H1 (cell line): Measurements from ENCODE around the gene GAPDH. TPM values are rescaled to one million over a fixed set of nuclear protein-coding genes. Genes with fewer than 3 reads are reported as not detected.

Source experiments
- CTCF ChIA-PET: fragments of 300-600 bp; sonication (Branson Sonifier 250); formaldehyde crosslinking; loops from one replicate; lab custom pipeline; 2021; ENCODE audit not compliant: partially characterized antibody; lab: Charles Lee
- POLR2A ChIA-PET: fragments of 300-600 bp; sonication (Branson Sonifier 250); formaldehyde crosslinking; loops from one replicate; lab custom pipeline; 2021; ENCODE audit warnings: inconsistent platforms; ENCODE audit not compliant: partially characterized antibody; lab: Charles Lee
- DNase-seq, 2 experiments: peaks; one replicate each; pipeline versions ENCODE4 v3.0.0 to v3.0.0-alpha.2; 2010 to 2022; ENCODE audit warnings: low spot score in 2 of 2, low read depth in 1 of 2, mixed read lengths in 1 of 2
- FAIRE-seq: peaks from 2 replicates; lab custom pipeline; 2011; peaks lifted over from hg19 to GRCh38; lab: Jason Lieb, UNC
- H2AFZ ChIP-seq: 2 replicates; pipeline ENCODE4 v1.8.1; 2012; ENCODE audit warnings: low read length, inconsistent platforms
- H2AK5ac ChIP-seq: 2 replicates; pipeline ENCODE4 v1.6.1; 2013; ENCODE audit warnings: low read depth, low read length
- H2BK120ac ChIP-seq: replicated peaks from 2 replicates; pipeline ENCODE3; 2013; ENCODE audit warnings: low read depth, low read length, inconsistent platforms
- H2BK12ac ChIP-seq: 2 replicates; pipeline ENCODE4 v1.6.1; 2013; ENCODE audit warnings: low read depth, low read length
- H2BK15ac ChIP-seq: 2 replicates; pipeline ENCODE4 v1.6.1; 2013; ENCODE audit warnings: low read length
- H2BK20ac ChIP-seq: 2 replicates; pipeline ENCODE4 v1.6.1; 2013; ENCODE audit warnings: low read length
- H2BK5ac ChIP-seq: 2 replicates; pipeline ENCODE4 v1.6.1; 2013; ENCODE audit warnings: low read depth, low read length
- H3K14ac ChIP-seq: 2 replicates; pipeline ENCODE4 v1.6.1; 2013; ENCODE audit warnings: inconsistent platforms; ENCODE audit not compliant: insufficient read length
- H3K18ac ChIP-seq: 2 replicates; pipeline ENCODE4 v1.6.1; 2013; ENCODE audit warnings: low read length; ENCODE audit errors: extremely low read depth
- H3K23ac ChIP-seq: 2 replicates; pipeline ENCODE4 v1.6.1; 2013; ENCODE audit warnings: inconsistent platforms; ENCODE audit not compliant: insufficient read length
- H3K23me2 ChIP-seq: 2 replicates; pipeline ENCODE4 v1.6.1; 2013; ENCODE audit warnings: low read depth, low read length
- H3K27ac ChIP-seq: 2 replicates; pipeline ENCODE4 v1.6.1; 2011; ENCODE audit warnings: low read depth, low read length, inconsistent platforms
- H3K27me3 ChIP-seq, 4 experiments: replicated peaks in 1 of 4; 1 replicate in 1 of 4; 2 replicates in 3 of 4; pipeline versions ENCODE4 v1.6.1 to v1.8.1; 2011 to 2013; ENCODE audit warnings: low read length in 3 of 4, mild to moderate bottlenecking in 3 of 4, inconsistent platforms in 2 of 4, mixed read lengths in 2 of 4, moderate library complexity in 1 of 4; ENCODE audit not compliant: control insufficient read depth in 3 of 4, insufficient read depth in 3 of 4; ENCODE audit errors: extremely low read depth in 1 of 4
- H3K36me3 ChIP-seq, 4 experiments: 2 replicates each; pipeline versions ENCODE4 v1.6.1 to v1.8.1; 2011 to 2013; ENCODE audit warnings: mild to moderate bottlenecking in 4 of 4, low read length in 3 of 4, moderate library complexity in 2 of 4, control low read depth in 1 of 4, inconsistent platforms in 1 of 4; ENCODE audit not compliant: insufficient read depth in 4 of 4, control insufficient read depth in 2 of 4
- H3K4ac ChIP-seq: replicated peaks from 2 replicates; pipeline ENCODE3; 2013; ENCODE audit warnings: low read length, low read depth, mixed read lengths, inconsistent platforms; ENCODE audit not compliant: insufficient read length
- H3K4me1 ChIP-seq, 4 experiments: replicated peaks in 1 of 4; 1 replicate in 1 of 4; 2 replicates in 3 of 4; pipeline versions ENCODE4 v1.6.1 to v1.8.1; 2011 to 2013; ENCODE audit warnings: low read length in 3 of 4, inconsistent platforms in 2 of 4, mixed read lengths in 1 of 4; ENCODE audit not compliant: insufficient read depth in 4 of 4, control insufficient read depth in 3 of 4
- H3K4me2 ChIP-seq, 2 experiments: 2 replicates each; pipeline versions ENCODE4 v1.6.1 to v1.8.1; 2011 to 2013; ENCODE audit warnings: low read depth in 2 of 2, low read length in 2 of 2, control low read depth in 1 of 2, inconsistent platforms in 1 of 2, mild to moderate bottlenecking in 1 of 2; ENCODE audit not compliant: insufficient read depth in 1 of 2
- H3K4me3 ChIP-seq, 4 experiments: fragments of 200-600, 300-600 bp in 1 of 4; sonication (generic), shearing (Covaris generic), sonication (Bioruptor Twin) in 1 of 4; 2 replicates each; pipeline versions ENCODE4 v1.5.1 to v1.8.1; 2011 to 2016; ENCODE audit warnings: low read length in 4 of 4, low read depth in 3 of 4, control low read depth in 2 of 4, inconsistent platforms in 2 of 4, mild to moderate bottlenecking in 2 of 4, mixed read lengths in 1 of 4, moderate library complexity in 1 of 4; ENCODE audit not compliant: insufficient read depth in 2 of 4; ENCODE audit errors: extremely low read depth in 1 of 4
- H3K56ac ChIP-seq: replicated peaks from 2 replicates; pipeline ENCODE3; 2013; ENCODE audit warnings: low read depth, mild to moderate bottlenecking, mixed read lengths, low read length, inconsistent platforms; ENCODE audit not compliant: insufficient read length
- H3K79me1 ChIP-seq: 2 replicates; pipeline ENCODE4 v1.6.1; 2013; ENCODE audit warnings: low read depth, low read length, control low read depth
- H3K79me2 ChIP-seq, 2 experiments: 2 replicates each; pipeline versions ENCODE4 v1.6.1 to v1.8.1; 2012 to 2013; ENCODE audit warnings: low read length in 2 of 2, mild to moderate bottlenecking in 2 of 2, inconsistent platforms in 1 of 2; ENCODE audit not compliant: insufficient read depth in 2 of 2, control insufficient read depth in 1 of 2
- H3K9ac ChIP-seq, 4 experiments: replicated peaks in 1 of 4; 1 replicate in 1 of 4; 2 replicates in 3 of 4; pipeline versions ENCODE4 v1.6.1 to v1.8.1; 2011 to 2013; ENCODE audit warnings: low read depth in 3 of 4, low read length in 3 of 4, control low read depth in 2 of 4, mild to moderate bottlenecking in 2 of 4, moderate library complexity in 2 of 4, inconsistent platforms in 1 of 4; ENCODE audit errors: extremely low read depth in 1 of 4
- H3K9me3 ChIP-seq, 2 experiments: 2 replicates each; pipeline versions ENCODE4 v1.6.1 to v1.8.1; 2012 to 2013; ENCODE audit warnings: mild to moderate bottlenecking in 2 of 2, moderate library complexity in 2 of 2, control low read depth in 1 of 2, inconsistent platforms in 1 of 2, low read depth in 1 of 2, low read length in 1 of 2, mixed read lengths in 1 of 2; ENCODE audit not compliant: insufficient read depth in 2 of 2
- H4K20me1 ChIP-seq, 2 experiments: replicated peaks in 1 of 2; 2 replicates each; pipeline versions ENCODE3 to v1.8.1; 2011 to 2013; ENCODE audit warnings: inconsistent platforms in 2 of 2, low read length in 2 of 2, mild to moderate bottlenecking in 1 of 2; ENCODE audit not compliant: insufficient read depth in 2 of 2, control insufficient read depth in 1 of 2
- H4K5ac ChIP-seq: 2 replicates; pipeline ENCODE4 v1.6.1; 2013; ENCODE audit warnings: low read length, low read depth, mixed read lengths, inconsistent platforms; ENCODE audit not compliant: insufficient read length
- H4K8ac ChIP-seq: 2 replicates; pipeline ENCODE4 v1.8.0; 2013; ENCODE audit warnings: mild to moderate bottlenecking, moderate library complexity, low read length, inconsistent platforms; ENCODE audit not compliant: insufficient read depth; ENCODE audit errors: extremely low read depth
- H4K91ac ChIP-seq: replicated peaks from 2 replicates; pipeline ENCODE3; 2013; ENCODE audit warnings: low read length, mixed read lengths, inconsistent platforms; ENCODE audit not compliant: insufficient read length
- ASH2L ChIP-seq: fragments of 200-600, 300-600 bp; sonication (generic); IDR thresholded peaks from one replicate; pipeline ENCODE4 v1.7.1; 2017; ENCODE audit warnings: low read length
- CHD1 ChIP-seq: IDR thresholded peaks from 2 replicates; pipeline ENCODE4 v1.6.1; 2012; ENCODE audit warnings: low read depth, low read length, improper control_type of control experiment
- HDAC2 ChIP-seq, 2 experiments: fragments of 300-600 bp in 1 of 2; sonication (generic) in 1 of 2; IDR thresholded peaks; 2 replicates each; pipeline ENCODE4 v1.6.1; 2011 to 2012; ENCODE audit warnings: low read depth in 2 of 2, low read length in 2 of 2, mild to moderate bottlenecking in 2 of 2, moderate library complexity in 2 of 2, borderline replicate concordance in 1 of 2, inconsistent platforms in 1 of 2
- JUND ChIP-seq: IDR thresholded peaks from 2 replicates; pipeline ENCODE4 v1.6.1; 2011; ENCODE audit warnings: mild to moderate bottlenecking, improper control_type of control experiment, low read length
- KDM1A ChIP-seq: fragments of 200-600, 300-600 bp; sonication (generic); IDR thresholded peaks from 2 replicates; pipeline ENCODE4 v1.7.1; 2016; ENCODE audit warnings: mild to moderate bottlenecking, low read length, borderline replicate concordance
- NRF1 ChIP-seq: IDR thresholded peaks from 2 replicates; pipeline ENCODE4 v1.6.1; 2011; ENCODE audit warnings: mild to moderate bottlenecking, low read depth, low read length, improper control_type of control experiment
- SAP30 ChIP-seq: fragments of 300-600 bp; sonication (generic); IDR thresholded peaks from 2 replicates; pipeline ENCODE4 v1.7.1; 2012; ENCODE audit warnings: low read length, moderate library complexity, mild to moderate bottlenecking, inconsistent platforms; ENCODE audit not compliant: insufficient read depth, insufficient replicate concordance
- SP2 ChIP-seq: IDR thresholded peaks from 2 replicates; pipeline ENCODE4 v1.6.1; 2012; ENCODE audit warnings: mild to moderate bottlenecking, low read length, inconsistent platforms
- SRF ChIP-seq: IDR thresholded peaks from 2 replicates; pipeline ENCODE4 v1.6.1; 2011; ENCODE audit warnings: mild to moderate bottlenecking, low read depth, low read length, moderate library complexity
- TEAD4 ChIP-seq: IDR thresholded peaks from 2 replicates; pipeline ENCODE4 v1.6.1; 2012; ENCODE audit warnings: low read depth, low read length, inconsistent platforms, mixed read lengths
- WGBS, 2 experiments: shearing (Covaris generic) in 1 of 2; methylation state at CpG; one replicate each; pipeline versions ENCODE4 v1.1.6 to v1.1.7; 2013 to 2015; ENCODE audit warnings: low lambda C conversion rate in 2 of 2, mixed read lengths in 2 of 2, inconsistent platforms in 1 of 2, low coverage in 1 of 2, missing lambda C conversion rate in 1 of 2; ENCODE audit not compliant: insufficient replicate concordance in 2 of 2, insufficient coverage in 1 of 2, insufficient read length in 1 of 2; ENCODE audit errors: extremely low coverage in 1 of 2, missing lambda C conversion rate in 1 of 2; 5-methylcytosine and 5-hydroxymethylcytosine counted together
- polyA plus RNA-seq, 7 experiments: library from polyadenylated mRNA; depleted of rRNA in 3 of 7; stranded (reverse) in 5 of 7; unstranded in 2 of 7; fragments of >200 nt in 5 of 7; fragments of 200-250 nt in 2 of 7; gene quantifications; 1 replicate in 5 of 7; 2 replicates in 1 of 7; 4 replicates in 1 of 7; pipeline versions ENCODE4 v1.2.1 to v1.2.3, GENCODE V29; 2011 to 2013; ENCODE audit warnings: missing spikeins in 2 of 7, mixed read lengths in 2 of 7
- total RNA-seq: library from RNA; stranded (reverse); fragmentation: NEBNext Ultra II Directional; extraction: Animal tissue kit (Norgen Biotek cat#: 25700); gene quantifications from 2 replicates; pipeline ENCODE4 v1.2.1, GENCODE V29; 2021
- TF ChIP-seq, protein P1 (sequence below): IDR thresholded peaks from 2 replicates; pipeline ENCODE4 v1.6.1; 2012; ENCODE audit warnings: low read length, inconsistent platforms

GAPDH gene
- total and polyA plus RNA-seq, 2 of the 8 experiments (the other 6 are each of a cell fraction or from before 2014, with no cell fraction given): 5,175 to 15,878 TPM

DNA sequence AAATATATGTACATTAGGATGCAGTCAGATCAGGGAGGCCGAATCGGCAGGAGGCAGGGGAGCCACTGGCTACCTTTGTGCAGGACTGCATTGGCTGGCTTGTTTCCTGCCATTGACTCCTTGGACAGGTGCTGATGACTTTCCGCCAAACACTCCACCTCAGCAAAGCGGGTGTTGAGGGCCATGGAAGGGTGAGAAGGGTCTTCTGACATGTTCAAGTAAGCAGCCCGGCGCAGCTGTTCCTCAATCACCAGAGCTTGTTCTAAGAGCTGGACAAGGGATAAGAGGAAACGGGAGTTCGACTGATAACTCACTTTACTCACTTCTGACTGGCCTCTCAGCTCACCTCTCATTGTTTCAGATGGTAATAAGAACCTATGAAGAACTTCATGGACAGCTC is 38.7 kb downstream of the GAPDH start:
- H3K4me3 ChIP-seq: no peak overlapping the region
- H3K27me3 ChIP-seq: no peaks in the 10 kb centered on the region
- H3K56ac ChIP-seq: no peak overlapping the region
- H3K4me2 ChIP-seq: no peak overlapping the region
- no peaks in the 10 kb centered on the region for H3K9me3 ChIP-seq
- H3K36me3 ChIP-seq: peaks cover 31 to 71% (median 54%) of the 10 kb centered on the region in 4 experiments
- H2BK12ac ChIP-seq: no peak overlapping the region
- peaks cover 0 to 5% of the 10 kb centered on the region in 2 experiments for H4K20me1 ChIP-seq
- WGBS, 2 experiments: 94% methylated on average over 8 of the region's 8 CpGs; no CpG with 5 or more reads in 1 of the 2 experiments
- ChIA-PET POLR2A (interaction anchor here (0.6 to 5.6 kb wide), 11 partner anchors 9 to 50 kb away, joined by 3 to 76 read pairs (median 6); partner anchors contain the start of gene GAPDH), CTCF (interaction anchor here (0.6 to 4.1 kb wide), 7 partner anchors 10 to 44 kb away, joined by 3 to 35 read pairs (median 5); no protein-coding TSS in a partner anchor)
- no peak overlapping the region for H2AK5ac ChIP-seq
- H3K4ac ChIP-seq: no peak overlapping the region
- no peak for DNase-seq
- no peak overlapping the region for H3K9ac ChIP-seq
- H3K14ac ChIP-seq: no peak overlapping the region
- no peak overlapping the region for H2AFZ ChIP-seq
- no peak overlapping the region for H3K23ac ChIP-seq
- H3K27ac ChIP-seq: no peak overlapping the region
- TF ChIP-seq ASH2L (no peak), JUND (no peak), CHD1 (no peak), TEAD4 (no peak), KDM1A (no peak), NRF1 (no peak), HDAC2 (IDR thresholded peaks at IDR 0.05; ENCODE audit: borderline replicate concordance in 1 of 2, low read depth in 2 of 2, low read length in 2 of 2) (no peak), SP2 (no peak), SAP30 (no peak), SRF (no peak)
- TF ChIP-seq, protein P1, sequence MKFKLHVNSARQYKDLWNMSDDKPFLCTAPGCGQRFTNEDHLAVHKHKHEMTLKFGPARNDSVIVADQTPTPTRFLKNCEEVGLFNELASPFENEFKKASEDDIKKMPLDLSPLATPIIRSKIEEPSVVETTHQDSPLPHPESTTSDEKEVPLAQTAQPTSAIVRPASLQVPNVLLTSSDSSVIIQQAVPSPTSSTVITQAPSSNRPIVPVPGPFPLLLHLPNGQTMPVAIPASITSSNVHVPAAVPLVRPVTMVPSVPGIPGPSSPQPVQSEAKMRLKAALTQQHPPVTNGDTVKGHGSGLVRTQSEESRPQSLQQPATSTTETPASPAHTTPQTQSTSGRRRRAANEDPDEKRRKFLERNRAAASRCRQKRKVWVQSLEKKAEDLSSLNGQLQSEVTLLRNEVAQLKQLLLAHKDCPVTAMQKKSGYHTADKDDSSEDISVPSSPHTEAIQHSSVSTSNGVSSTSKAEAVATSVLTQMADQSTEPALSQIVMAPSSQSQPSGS: no peak
- no peak overlapping the region for H2BK120ac ChIP-seq
- H2BK15ac ChIP-seq: no peak overlapping the region
- H2BK20ac ChIP-seq: no peak overlapping the region
- H4K91ac ChIP-seq: no peak overlapping the region
- no peaks in the 10 kb centered on the region; the same call in 1 of the 2 replicates for H3K79me1 ChIP-seq
- no peak overlapping the region for H2BK5ac ChIP-seq
- peaks cover 0 to 3% (median 0%) of the 10 kb centered on the region in 4 experiments; a peak in 2 of 7 replicates for H3K4me1 ChIP-seq
- FAIRE-seq: no peak
- peaks cover 2% of the 10 kb centered on the region; the same call in 1 of the 2 replicates for H3K23me2 ChIP-seq
- H3K79me2 ChIP-seq: 0 out of 4 replicates have a peak, but pooled peaks cover 0 to 1% of the 10 kb centered on the region in 2 experiments
- no peak overlapping the region for H4K8ac ChIP-seq
- no peak overlapping the region for H4K5ac ChIP-seq
- H3K18ac ChIP-seq: no peak overlapping the region
